Measurements from ENCODE around the gene XPA.
A peak's percentile ranks its signal among the peaks of the same experiment; 100 is the strongest.

The XPA gene

GRCh38 chr9:97632248-97632984 is 64.7 kb downstream of the XPA start:
- peak overlapping the region; percentile 99 for H3K27ac ChIP-seq
- H3K4me2 ChIP-seq (ENCODE audit: low read length), result peak overlapping the region; percentile 89
- H3K9me3 ChIP-seq (ENCODE audit: control insufficient read depth, low read length), result no peaks in the 10 kb centered on the region
- no peak for TF ChIP-seq CTCF (IDR thresholded peaks at IDR 0.05)
- peaks cover 10% of the 10 kb centered on the region for H3K4me1 ChIP-seq
- H2AFZ ChIP-seq, result peak overlapping the region; percentile 89
- no peaks in the 10 kb centered on the region for H3K27me3 ChIP-seq (ENCODE audit: control insufficient read depth, insufficient read depth, low read length)
- peaks cover 21% of the 10 kb centered on the region for H3K79me2 ChIP-seq
- no peaks in the 10 kb centered on the region for H3K36me3 ChIP-seq (ENCODE audit: control insufficient read depth, insufficient read depth, low read length)
- peak overlapping the region; percentile 61 for H3K9ac ChIP-seq
- H3K4me3 ChIP-seq (ENCODE audit: low read depth, low read length), result peak overlapping the region; percentile 89

DNA sequence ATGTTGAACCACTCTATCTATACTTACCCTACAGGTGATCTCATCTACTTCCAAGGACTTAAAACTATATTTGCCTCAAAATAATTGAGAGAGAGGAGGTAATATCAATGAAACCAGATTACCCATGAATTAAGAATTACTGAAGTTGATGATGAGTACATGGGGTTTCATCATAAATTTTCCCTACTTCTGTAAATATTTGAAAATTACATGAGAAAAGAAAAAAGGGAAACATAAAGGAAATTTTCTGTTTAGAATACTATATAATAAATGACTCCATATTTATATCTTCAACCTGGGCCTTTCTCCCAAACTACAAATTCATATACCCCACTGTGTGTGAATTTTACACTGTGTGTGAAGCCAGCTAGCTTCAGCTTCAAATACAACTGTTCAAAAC is 66.5 kb downstream of the XPA start:
- Histone ChIP-seq H3K4me2 (ENCODE audit: low read length) (no peak overlapping the region), H3K79me2 (peaks cover 14% of the 10 kb centered on the region), H3K9me3 (ENCODE audit: control insufficient read depth, low read length) (no peaks in the 10 kb centered on the region), H3K9ac (no peak overlapping the region), H3K27ac (no peak overlapping the region), H3K4me1 (peaks cover 10% of the 10 kb centered on the region), H3K4me3 (ENCODE audit: low read depth, low read length) (no peak overlapping the region), H3K36me3 (ENCODE audit: control insufficient read depth, insufficient read depth, low read length) (no peaks in the 10 kb centered on the region), H2AFZ (no peak overlapping the region), H3K27me3 (ENCODE audit: control insufficient read depth, insufficient read depth, low read length) (no peaks in the 10 kb centered on the region)
- TF ChIP-seq CTCF (IDR thresholded peaks at IDR 0.05), result no peak

DNA sequence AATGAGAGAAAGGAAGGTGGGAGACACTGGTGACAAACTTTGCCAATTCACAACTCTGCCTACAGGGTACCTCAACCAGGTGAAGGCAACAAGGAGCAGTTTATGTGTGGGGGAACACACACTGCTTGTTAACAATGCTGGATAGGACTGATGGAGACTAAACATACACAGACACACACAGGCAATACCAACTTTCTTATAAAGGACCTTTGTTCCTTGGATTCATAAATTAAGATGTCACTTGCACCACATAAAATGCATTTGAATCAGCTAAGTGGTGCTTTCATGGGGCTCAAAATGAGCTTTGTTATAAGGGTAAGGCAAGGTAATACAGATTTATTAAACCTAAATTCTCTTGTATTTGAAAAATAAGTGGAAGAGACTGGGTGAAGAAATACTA is 68.0 kb downstream of the XPA start:
- no peak for TF ChIP-seq CTCF (IDR thresholded peaks at IDR 0.05)
- H3K9ac ChIP-seq, result no peak overlapping the region
- no peak overlapping the region for H3K4me3 ChIP-seq (ENCODE audit: low read depth, low read length)
- H3K79me2 ChIP-seq, result peaks cover 9% of the 10 kb centered on the region
- H3K27me3 ChIP-seq (ENCODE audit: control insufficient read depth, insufficient read depth, low read length), result no peaks in the 10 kb centered on the region
- H3K9me3 ChIP-seq (ENCODE audit: control insufficient read depth, low read length), result no peaks in the 10 kb centered on the region
- no peak overlapping the region for H3K4me2 ChIP-seq (ENCODE audit: low read length)
- no peaks in the 10 kb centered on the region for H3K36me3 ChIP-seq (ENCODE audit: control insufficient read depth, insufficient read depth, low read length)
- H3K27ac ChIP-seq, result no peak overlapping the region
- H3K4me1 ChIP-seq, result peaks cover 5% of the 10 kb centered on the region
- H2AFZ ChIP-seq, result no peak overlapping the region

DNA sequence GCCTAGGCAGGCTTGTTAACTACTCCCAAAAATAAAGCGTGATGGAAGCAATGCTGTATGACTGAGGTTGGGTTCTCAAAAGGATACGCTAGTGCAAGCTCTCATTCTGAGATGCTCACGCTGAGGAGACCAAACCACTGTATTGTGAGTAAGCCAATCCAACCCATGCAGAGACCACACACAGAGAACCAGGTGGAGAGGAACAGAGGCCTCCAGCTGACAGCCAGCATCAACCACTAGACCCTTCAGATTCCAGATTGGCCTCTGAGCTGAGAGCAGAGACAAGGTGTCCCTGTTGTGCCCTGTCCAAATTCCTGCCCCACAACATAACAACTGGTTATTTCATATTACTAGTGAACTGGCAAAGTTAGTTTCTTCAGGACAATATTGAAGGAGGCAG is 68.5 kb downstream of the XPA start:
- no peak for TF ChIP-seq CTCF (IDR thresholded peaks at IDR 0.05)

GRCh38 chr9:97627624-97628023 is 69.5 kb downstream of the XPA start:
- H3K4me3 ChIP-seq (ENCODE audit: low read depth, low read length), result no peak overlapping the region
- no peak overlapping the region for H3K27ac ChIP-seq
- peaks cover 5% of the 10 kb centered on the region for H3K4me1 ChIP-seq
- TF ChIP-seq CTCF (IDR thresholded peaks at IDR 0.05), result no peak
- peaks cover 9% of the 10 kb centered on the region for H3K79me2 ChIP-seq
- H3K36me3 ChIP-seq (ENCODE audit: control insufficient read depth, insufficient read depth, low read length), result no peaks in the 10 kb centered on the region
- no peaks in the 10 kb centered on the region for H3K27me3 ChIP-seq (ENCODE audit: control insufficient read depth, insufficient read depth, low read length)
- H3K9ac ChIP-seq, result no peak overlapping the region
- no peak overlapping the region for H3K4me2 ChIP-seq (ENCODE audit: low read length)
- H2AFZ ChIP-seq, result no peak overlapping the region
- no peaks in the 10 kb centered on the region for H3K9me3 ChIP-seq (ENCODE audit: control insufficient read depth, low read length)

More for the DNA sequence above, 68.5 kb downstream of the XPA start:
- Histone ChIP-seq H3K9ac (no peak overlapping the region), H3K27me3 (ENCODE audit: control insufficient read depth, insufficient read depth, low read length) (no peaks in the 10 kb centered on the region), H3K4me1 (peaks cover 5% of the 10 kb centered on the region), H3K36me3 (ENCODE audit: control insufficient read depth, insufficient read depth, low read length) (no peaks in the 10 kb centered on the region), H3K9me3 (ENCODE audit: control insufficient read depth, low read length) (no peaks in the 10 kb centered on the region), H3K4me3 (ENCODE audit: low read depth, low read length) (no peak overlapping the region), H3K27ac (no peak overlapping the region), H3K4me2 (ENCODE audit: low read length) (no peak overlapping the region), H2AFZ (no peak overlapping the region), H3K79me2 (peaks cover 9% of the 10 kb centered on the region)

All from parathyroid adenoma (tissue), 2 donors.